ENCODE data around the gene KHK. TPM values are rescaled to one million over a fixed set of nuclear protein-coding genes. Genes with fewer than 3 reads are reported as not detected.

The KHK gene
- polyA plus RNA-seq, 1 donor (not counting 4 experiments of a cell fraction or from before 2014, with no cell fraction given): 0.21 TPM

- Histone ChIP-seq H3K36me3 (ENCODE audit: control insufficient read depth in 2 of 2, extremely low read depth in 1 of 2, insufficient read depth in 2 of 2, low read length in 2 of 2) (no peaks in the 10 kb centered on the region), H2AFZ (ENCODE audit: control insufficient read depth, low read length) (no peak overlapping the region), H3K79me2 (ENCODE audit: control insufficient read depth, insufficient read depth, low read length) (no peaks in the 10 kb centered on the region), H4K20me1 (ENCODE audit: control insufficient read depth, extremely low read depth, insufficient read depth, low read length) (no peaks in the 10 kb centered on the region), H3K4me3 (ENCODE audit: control insufficient read depth in 2 of 3, extremely low read depth in 1 of 3, insufficient read depth in 2 of 3, low read depth in 1 of 3, low read length in 3 of 3) (no peak overlapping the region), H3K9me3 (ENCODE audit: control insufficient read depth, low read depth, low read length) (no peaks in the 10 kb centered on the region), H3K4me2 (ENCODE audit: control insufficient read depth, extremely low read depth, insufficient read depth, low read depth, low read length) (no peak overlapping the region), H3K27ac (ENCODE audit: control insufficient read depth, insufficient read depth, low read length) (no peak overlapping the region), H3K27me3 (ENCODE audit: control insufficient read depth, extremely low read depth, insufficient read depth, low read length) (no peaks in the 10 kb centered on the region), H3K9me1 (ENCODE audit: control insufficient read depth, extremely low read depth, insufficient read depth, low read length) (no peaks in the 10 kb centered on the region), H3K9ac (ENCODE audit: control insufficient read depth, extremely low read depth, insufficient read depth, low read length) (no peak overlapping the region), H3K4me1 (ENCODE audit: control insufficient read depth, extremely low read depth, insufficient read depth, low read length) (peaks cover 7% of the 10 kb centered on the region)
- no peak for TF ChIP-seq EZH2 (IDR thresholded peaks at IDR 0.05; ENCODE audit: low read length)
- TF ChIP-seq, protein P1, sequence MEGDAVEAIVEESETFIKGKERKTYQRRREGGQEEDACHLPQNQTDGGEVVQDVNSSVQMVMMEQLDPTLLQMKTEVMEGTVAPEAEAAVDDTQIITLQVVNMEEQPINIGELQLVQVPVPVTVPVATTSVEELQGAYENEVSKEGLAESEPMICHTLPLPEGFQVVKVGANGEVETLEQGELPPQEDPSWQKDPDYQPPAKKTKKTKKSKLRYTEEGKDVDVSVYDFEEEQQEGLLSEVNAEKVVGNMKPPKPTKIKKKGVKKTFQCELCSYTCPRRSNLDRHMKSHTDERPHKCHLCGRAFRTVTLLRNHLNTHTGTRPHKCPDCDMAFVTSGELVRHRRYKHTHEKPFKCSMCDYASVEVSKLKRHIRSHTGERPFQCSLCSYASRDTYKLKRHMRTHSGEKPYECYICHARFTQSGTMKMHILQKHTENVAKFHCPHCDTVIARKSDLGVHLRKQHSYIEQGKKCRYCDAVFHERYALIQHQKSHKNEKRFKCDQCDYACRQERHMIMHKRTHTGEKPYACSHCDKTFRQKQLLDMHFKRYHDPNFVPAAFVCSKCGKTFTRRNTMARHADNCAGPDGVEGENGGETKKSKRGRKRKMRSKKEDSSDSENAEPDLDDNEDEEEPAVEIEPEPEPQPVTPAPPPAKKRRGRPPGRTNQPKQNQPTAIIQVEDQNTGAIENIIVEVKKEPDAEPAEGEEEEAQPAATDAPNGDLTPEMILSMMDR (optimal IDR thresholded peaks at IDR 0.05 in 1 of 3, IDR thresholded peaks at IDR 0.05 in 1 of 3, conservative IDR thresholded peaks at IDR 0.05 in 1 of 3; ENCODE audit: extremely low read depth in 1 of 3, insufficient read depth in 2 of 3, low read length in 3 of 3): no peak
- no peak for FAIRE-seq
- dilution Hi-C loops (cut with MboI; ENCODE audit: extremely low pct_ligation_motif_present, low sequenced_read_pairs): no loop called here
- no peak for DNase-seq (ENCODE audit: low read depth, low spot score)
Observed at GRCh38 chr2:27091746-27092695, 5.4 kb downstream of the KHK start.

DNA sequence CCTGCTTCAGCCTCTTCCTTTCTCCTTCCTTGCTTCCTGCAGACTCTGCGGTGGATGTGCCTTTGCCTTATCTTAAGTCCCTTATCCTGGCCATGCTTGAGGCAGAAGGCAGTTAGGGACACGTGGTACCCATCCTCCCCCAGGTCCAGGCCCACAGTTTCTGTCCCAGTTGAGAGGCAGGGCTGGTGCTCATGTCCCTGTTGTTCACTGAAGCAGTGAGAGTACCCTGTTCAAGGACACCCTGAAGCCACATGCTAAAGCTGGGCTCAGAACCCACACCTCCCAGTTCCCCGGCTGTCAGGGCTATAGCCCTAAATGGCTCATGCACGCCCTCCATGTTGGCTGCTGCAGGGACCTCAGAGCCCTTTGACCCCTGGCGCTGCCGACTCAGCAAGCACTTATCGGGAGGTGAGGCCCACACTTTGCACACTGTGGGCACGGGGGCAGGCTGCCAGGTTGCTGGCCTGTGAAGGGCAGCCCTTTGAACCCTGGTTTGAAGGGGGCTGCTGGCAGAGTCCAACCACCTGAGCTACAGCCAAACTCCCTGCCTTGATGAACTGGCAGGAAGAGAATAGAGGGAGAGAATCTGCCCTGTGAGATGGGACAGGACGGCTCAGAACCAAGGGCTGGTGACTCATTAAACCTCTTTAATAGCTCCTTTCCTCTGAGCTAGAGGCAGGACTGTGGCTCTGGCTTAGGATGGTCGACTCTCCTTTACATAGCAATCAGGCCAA, 6.3 kb downstream of the KHK start:
- no peaks in the 10 kb centered on the region for H3K9me1 ChIP-seq (ENCODE audit: control insufficient read depth, extremely low read depth, insufficient read depth, low read length)
- H3K27me3 ChIP-seq (ENCODE audit: control insufficient read depth, extremely low read depth, insufficient read depth, low read length): no peaks in the 10 kb centered on the region
- H3K79me2 ChIP-seq (ENCODE audit: control insufficient read depth, insufficient read depth, low read length): no peaks in the 10 kb centered on the region
- H2AFZ ChIP-seq (ENCODE audit: control insufficient read depth, low read length): no peak overlapping the region
- FAIRE-seq (no peak), DNase-seq (ENCODE audit: low read depth, low spot score) (no peak)
- H4K20me1 ChIP-seq (ENCODE audit: control insufficient read depth, extremely low read depth, insufficient read depth, low read length): no peaks in the 10 kb centered on the region
- no peak overlapping the region for H3K9ac ChIP-seq (ENCODE audit: control insufficient read depth, extremely low read depth, insufficient read depth, low read length)
- dilution Hi-C loops (cut with MboI; ENCODE audit: extremely low pct_ligation_motif_present, low sequenced_read_pairs): no loop called here
- no peaks in the 10 kb centered on the region for H3K9me3 ChIP-seq (ENCODE audit: control insufficient read depth, low read depth, low read length)
- H3K27ac ChIP-seq (ENCODE audit: control insufficient read depth, insufficient read depth, low read length): no peak overlapping the region
- peaks cover 4% of the 10 kb centered on the region for H3K4me1 ChIP-seq (ENCODE audit: control insufficient read depth, extremely low read depth, insufficient read depth, low read length)
- no peak for TF ChIP-seq EZH2 (IDR thresholded peaks at IDR 0.05; ENCODE audit: low read length)
- TF ChIP-seq, protein P1 (optimal IDR thresholded peaks at IDR 0.05 in 1 of 3, IDR thresholded peaks at IDR 0.05 in 1 of 3, conservative IDR thresholded peaks at IDR 0.05 in 1 of 3; ENCODE audit: extremely low read depth in 1 of 3, insufficient read depth in 2 of 3, low read length in 3 of 3): no peak
- no peak overlapping the region for H3K4me2 ChIP-seq (ENCODE audit: control insufficient read depth, extremely low read depth, insufficient read depth, low read depth, low read length)
- H3K4me3 ChIP-seq (ENCODE audit: control insufficient read depth in 2 of 3, extremely low read depth in 1 of 3, insufficient read depth in 2 of 3, low read depth in 1 of 3, low read length in 3 of 3): no peak overlapping the region
- no peaks in the 10 kb centered on the region for H3K36me3 ChIP-seq (ENCODE audit: control insufficient read depth in 2 of 2, extremely low read depth in 1 of 2, insufficient read depth in 2 of 2, low read length in 2 of 2)

Measured in keratinocyte (primary cell).